ENCODE measurements around the gene TNFRSF9.
"Not testable (repeated sequence)": the region's sequence is repeated elsewhere in the genome, so short reads cannot be mapped to it uniquely, and the experiment has no call there.

Gene TNFRSF9

GRCh38 chr1:7940034-7940433, 605 bp downstream of the TNFRSF9 start:
- Histone ChIP-seq H3K27me3 (ENCODE audit: control insufficient read depth, insufficient read depth, low read length) (peaks cover 46% of the 10 kb centered on the region), H3K9me3 (ENCODE audit: control insufficient read depth, insufficient read depth, low read depth, low read length) (no peaks in the 10 kb centered on the region), H3K4me3 (ENCODE audit: low read depth, low read length) (no peak overlapping the region), H3K4me1 (ENCODE audit: control insufficient read depth, insufficient read depth, low read length) (peaks cover 9% of the 10 kb centered on the region; the same call in 1 of the 2 replicates), H3K9ac (ENCODE audit: low read length) (no peak overlapping the region), H3K27ac (ENCODE audit: low read depth, low read length) (no peak overlapping the region), H3K36me3 (ENCODE audit: control insufficient read depth, insufficient read depth, low read length) (no peaks in the 10 kb centered on the region)

GRCh38 chr1:7938070-7938469, 2.6 kb downstream of the TNFRSF9 start:
- no peak overlapping the region for H3K9ac ChIP-seq (ENCODE audit: low read length)

GRCh38 chr1:7932524-7933138, 8.0 kb downstream of the TNFRSF9 start:
- no peaks in the 10 kb centered on the region for H3K27me3 ChIP-seq (ENCODE audit: control insufficient read depth, insufficient read depth, low read length)
- no peaks in the 10 kb centered on the region for H3K4me1 ChIP-seq (ENCODE audit: control insufficient read depth, insufficient read depth, low read length)
- no peak overlapping the region for H3K27ac ChIP-seq (ENCODE audit: low read depth, low read length)
- no peak overlapping the region for H3K4me3 ChIP-seq (ENCODE audit: low read depth, low read length)
- H3K9ac ChIP-seq (ENCODE audit: low read length) = no peak overlapping the region
- no peaks in the 10 kb centered on the region for H3K9me3 ChIP-seq (ENCODE audit: control insufficient read depth, insufficient read depth, low read depth, low read length)
- H3K36me3 ChIP-seq (ENCODE audit: control insufficient read depth, insufficient read depth, low read length) = no peaks in the 10 kb centered on the region

More at GRCh38 chr1:7938070-7938469, 2.6 kb downstream of the TNFRSF9 start:
- peaks cover 9% of the 10 kb centered on the region; the same call in 1 of the 2 replicates for H3K4me1 ChIP-seq (ENCODE audit: control insufficient read depth, insufficient read depth, low read length)
- H3K36me3 ChIP-seq (ENCODE audit: control insufficient read depth, insufficient read depth, low read length) = no peaks in the 10 kb centered on the region
- no peak overlapping the region for H3K27ac ChIP-seq (ENCODE audit: low read depth, low read length)
- no peaks in the 10 kb centered on the region for H3K9me3 ChIP-seq (ENCODE audit: control insufficient read depth, insufficient read depth, low read depth, low read length)
- H3K4me3 ChIP-seq (ENCODE audit: low read depth, low read length) = no peak overlapping the region
- H3K27me3 ChIP-seq (ENCODE audit: control insufficient read depth, insufficient read depth, low read length) = peaks cover 37% of the 10 kb centered on the region

- no peaks in the 10 kb centered on the region for H3K27me3 ChIP-seq (ENCODE audit: control insufficient read depth, insufficient read depth, low read length)
- no peak overlapping the region for H3K9ac ChIP-seq (ENCODE audit: low read length)
- H3K4me3 ChIP-seq (ENCODE audit: low read depth, low read length) = no peak overlapping the region
- no peaks in the 10 kb centered on the region for H3K4me1 ChIP-seq (ENCODE audit: control insufficient read depth, insufficient read depth, low read length)
- H3K36me3 ChIP-seq (ENCODE audit: control insufficient read depth, insufficient read depth, low read length) = no peaks in the 10 kb centered on the region
- no peak overlapping the region for H3K27ac ChIP-seq (ENCODE audit: low read depth, low read length)
- H3K9me3 ChIP-seq (ENCODE audit: control insufficient read depth, insufficient read depth, low read depth, low read length) = no peaks in the 10 kb centered on the region
These were observed 9.2 kb downstream of the TNFRSF9 start for GRCh38 chr1:7931446-7931812.

GRCh38 chr1:7930645-7931445, 9.8 kb downstream of the TNFRSF9 start:
- Histone ChIP-seq H3K27ac (ENCODE audit: low read depth, low read length) (no peak overlapping the region), H3K36me3 (ENCODE audit: control insufficient read depth, insufficient read depth, low read length) (no peaks in the 10 kb centered on the region), H3K27me3 (ENCODE audit: control insufficient read depth, insufficient read depth, low read length) (no peaks in the 10 kb centered on the region), H3K4me3 (ENCODE audit: low read depth, low read length) (no peak overlapping the region), H3K9me3 (ENCODE audit: control insufficient read depth, insufficient read depth, low read depth, low read length) (no peaks in the 10 kb centered on the region), H3K4me1 (ENCODE audit: control insufficient read depth, insufficient read depth, low read length) (no peaks in the 10 kb centered on the region), H3K9ac (ENCODE audit: low read length) (no peak overlapping the region)

- no peak overlapping the region for H3K9ac ChIP-seq (ENCODE audit: low read length)
- H3K9me3 ChIP-seq (ENCODE audit: control insufficient read depth, insufficient read depth, low read depth, low read length) = no peaks in the 10 kb centered on the region
- no peaks in the 10 kb centered on the region for H3K36me3 ChIP-seq (ENCODE audit: control insufficient read depth, insufficient read depth, low read length)
- no peak overlapping the region for H3K27ac ChIP-seq (ENCODE audit: low read depth, low read length)
- no peak overlapping the region for H3K4me3 ChIP-seq (ENCODE audit: low read depth, low read length)
- H3K4me1 ChIP-seq (ENCODE audit: control insufficient read depth, insufficient read depth, low read length) = no peaks in the 10 kb centered on the region
- H3K27me3 ChIP-seq (ENCODE audit: control insufficient read depth, insufficient read depth, low read length) = no peaks in the 10 kb centered on the region
These were observed 11.0 kb downstream of the TNFRSF9 start for GRCh38 chr1:7929637-7930036.

GRCh38 chr1:7928247-7928646, 12.4 kb downstream of the TNFRSF9 start:
- Histone ChIP-seq H3K4me3 (ENCODE audit: low read depth, low read length) (no peak overlapping the region), H3K9me3 (ENCODE audit: control insufficient read depth, insufficient read depth, low read depth, low read length) (no peaks in the 10 kb centered on the region), H3K36me3 (ENCODE audit: control insufficient read depth, insufficient read depth, low read length) (no peaks in the 10 kb centered on the region), H3K27ac (ENCODE audit: low read depth, low read length) (no peak overlapping the region), H3K9ac (ENCODE audit: low read length) (no peak overlapping the region), H3K4me1 (ENCODE audit: control insufficient read depth, insufficient read depth, low read length) (no peaks in the 10 kb centered on the region), H3K27me3 (ENCODE audit: control insufficient read depth, insufficient read depth, low read length) (no peaks in the 10 kb centered on the region)

- H3K27ac ChIP-seq (ENCODE audit: low read depth, low read length); H3K9ac ChIP-seq (ENCODE audit: low read length); H3K36me3 ChIP-seq (ENCODE audit: control insufficient read depth, insufficient read depth, low read length); H3K27me3 ChIP-seq (ENCODE audit: control insufficient read depth, insufficient read depth, low read length); H3K4me1 ChIP-seq (ENCODE audit: control insufficient read depth, insufficient read depth, low read length); H3K4me3 ChIP-seq (ENCODE audit: low read depth, low read length); H3K9me3 ChIP-seq (ENCODE audit: control insufficient read depth, insufficient read depth, low read depth, low read length): not testable (repeated sequence)
These were observed 13.6 kb downstream of the TNFRSF9 start for GRCh38 chr1:7927061-7927460.

GRCh38 chr1:7922301-7922700, 18.3 kb downstream of the TNFRSF9 start:
- no peak overlapping the region for H3K4me3 ChIP-seq (ENCODE audit: low read depth, low read length)
- H3K27me3 ChIP-seq (ENCODE audit: control insufficient read depth, insufficient read depth, low read length) = no peaks in the 10 kb centered on the region
- no peak overlapping the region for H3K9ac ChIP-seq (ENCODE audit: low read length)
- H3K27ac ChIP-seq (ENCODE audit: low read depth, low read length) = no peak overlapping the region
- no peaks in the 10 kb centered on the region for H3K9me3 ChIP-seq (ENCODE audit: control insufficient read depth, insufficient read depth, low read depth, low read length)
- H3K4me1 ChIP-seq (ENCODE audit: control insufficient read depth, insufficient read depth, low read length) = no peaks in the 10 kb centered on the region
- H3K36me3 ChIP-seq (ENCODE audit: control insufficient read depth, insufficient read depth, low read length) = no peaks in the 10 kb centered on the region

- H3K4me1 ChIP-seq (ENCODE audit: control insufficient read depth, insufficient read depth, low read length) = no peaks in the 10 kb centered on the region
- H3K27ac ChIP-seq (ENCODE audit: low read depth, low read length) = no peak overlapping the region
- H3K9me3 ChIP-seq (ENCODE audit: control insufficient read depth, insufficient read depth, low read depth, low read length) = no peaks in the 10 kb centered on the region
- no peak overlapping the region for H3K4me3 ChIP-seq (ENCODE audit: low read depth, low read length)
- H3K9ac ChIP-seq (ENCODE audit: low read length) = no peak overlapping the region
- no peaks in the 10 kb centered on the region for H3K36me3 ChIP-seq (ENCODE audit: control insufficient read depth, insufficient read depth, low read length)
- no peaks in the 10 kb centered on the region for H3K27me3 ChIP-seq (ENCODE audit: control insufficient read depth, insufficient read depth, low read length)
These were observed 18.8 kb downstream of the TNFRSF9 start for GRCh38 chr1:7921796-7922195.

GRCh38 chr1:7919880-7920279, 20.8 kb downstream of the TNFRSF9 start:
- Histone ChIP-seq H3K27ac (ENCODE audit: low read depth, low read length) (no peak overlapping the region), H3K9ac (ENCODE audit: low read length) (no peak overlapping the region)

More at GRCh38 chr1:7919880-7920279, 20.8 kb downstream of the TNFRSF9 start:
- Histone ChIP-seq H3K27me3 (ENCODE audit: control insufficient read depth, insufficient read depth, low read length) (no peaks in the 10 kb centered on the region), H3K4me3 (ENCODE audit: low read depth, low read length) (no peak overlapping the region), H3K36me3 (ENCODE audit: control insufficient read depth, insufficient read depth, low read length) (no peaks in the 10 kb centered on the region), H3K4me1 (ENCODE audit: control insufficient read depth, insufficient read depth, low read length) (no peaks in the 10 kb centered on the region), H3K9me3 (ENCODE audit: control insufficient read depth, insufficient read depth, low read depth, low read length) (no peaks in the 10 kb centered on the region)

Measured in HUES6 (cell line).